ENCODE measurements around the gene CNKSR3.
A peak's percentile ranks its signal among the peaks of the same experiment; 100 is the strongest.

The CNKSR3 gene

GRCh38 chr6:154445417-154445816 is 65.1 kb downstream of the CNKSR3 start:
- no peaks in the 10 kb centered on the region for H3K9me3 ChIP-seq
- intact Hi-C loops (cut with DNase I; ENCODE audit: low total_unique reads) = no loop called here
- no peak for TF ChIP-seq CTCF (IDR thresholded peaks at IDR 0.05)
- no peaks in the 10 kb centered on the region for H3K27me3 ChIP-seq
- peaks cover 0 to 10% (median 0%) of the 10 kb centered on the region in 3 donors for H3K36me3 ChIP-seq
- peaks cover 5 to 46% (median 13%) of the 10 kb centered on the region in 4 donors for H3K4me1 ChIP-seq
- H3K27ac ChIP-seq = peak overlapping the region in 1 of 2 donors; percentile 65
- no peak for DNase-seq
- H3K4me3 ChIP-seq = no peak overlapping the region

GRCh38 chr6:154441995-154442310 is 68.5 kb downstream of the CNKSR3 start:
- intact Hi-C loops (cut with DNase I; ENCODE audit: low total_unique reads) = no loop called here
- DNase-seq = no peak
- no peak for TF ChIP-seq CTCF (IDR thresholded peaks at IDR 0.05)
- H3K4me1 ChIP-seq = peaks cover 0 to 38% (median 6%) of the 10 kb centered on the region in 4 donors
- H3K36me3 ChIP-seq = peaks cover 0 to 13% (median 0%) of the 10 kb centered on the region in 3 donors
- H3K4me3 ChIP-seq = no peak overlapping the region
- H3K27ac ChIP-seq = no peak overlapping the region
- no peaks in the 10 kb centered on the region for H3K27me3 ChIP-seq
- no peaks in the 10 kb centered on the region for H3K9me3 ChIP-seq

- no peak for DNase-seq
- TF ChIP-seq CTCF (IDR thresholded peaks at IDR 0.05) = no peak
- Histone ChIP-seq H3K4me1 (peaks cover 0 to 24% (median 2%) of the 10 kb centered on the region in 4 donors), H3K9me3 (no peaks in the 10 kb centered on the region), H3K4me3 (no peak overlapping the region), H3K27ac (no peak overlapping the region), H3K36me3 (peaks cover 0 to 17% (median 0%) of the 10 kb centered on the region in 3 donors), H3K27me3 (no peaks in the 10 kb centered on the region)
- intact Hi-C loops (cut with DNase I; ENCODE audit: low total_unique reads) = no loop called here
Observed at GRCh38 chr6:154440422-154441043, 70.0 kb downstream of the CNKSR3 start.

- no peak for TF ChIP-seq CTCF (IDR thresholded peaks at IDR 0.05)
- intact Hi-C loops (cut with DNase I; ENCODE audit: low total_unique reads) = no loop called here
- Histone ChIP-seq H3K9me3 (no peaks in the 10 kb centered on the region), H3K27me3 (no peaks in the 10 kb centered on the region), H3K4me3 (no peak overlapping the region), H3K36me3 (peaks cover 0 to 17% (median 0%) of the 10 kb centered on the region in 3 donors), H3K4me1 (peaks cover 0 to 20% (median 2%) of the 10 kb centered on the region in 4 donors), H3K27ac (no peak overlapping the region)
- DNase-seq = no peak
Observed at GRCh38 chr6:154440022-154440421, 70.5 kb downstream of the CNKSR3 start.

GRCh38 chr6:154438882-154439415 is 71.5 kb downstream of the CNKSR3 start:
- Histone ChIP-seq H3K27me3 (no peaks in the 10 kb centered on the region), H3K27ac (no peak overlapping the region), H3K4me1 (peaks cover 0 to 29% (median 2%) of the 10 kb centered on the region in 4 donors), H3K36me3 (peaks cover 0 to 17% (median 0%) of the 10 kb centered on the region in 3 donors), H3K9me3 (no peaks in the 10 kb centered on the region), H3K4me3 (no peak overlapping the region)
- DNase-seq = no peak
- TF ChIP-seq CTCF (IDR thresholded peaks at IDR 0.05) = no peak
- intact Hi-C loops (cut with DNase I; ENCODE audit: low total_unique reads) = no loop called here

Data from tibial artery (tissue), 4 donors.